Kidney (tissue), 14 donors: ENCODE results near the gene PLEKHA3. TPM values are rescaled to one million over a fixed set of nuclear protein-coding genes. Genes with fewer than 3 reads are reported as not detected.
A peak's percentile ranks its signal among the peaks of the same experiment; 100 is the strongest.

Experiments used
- DNase-seq, 5 donors: peaks; one replicate each; pipeline ENCODE4 v3.0.0-alpha.2; 2013 to 2020
- FAIRE-seq: peaks from 2 replicates; lab custom pipeline; 2012; peaks lifted over from hg19 to GRCh38; lab: Jason Lieb, UNC
- H3K27ac ChIP-seq, 2 donors: one replicate each; pipeline ENCODE4 v1.7.0; 2013; ENCODE audit warnings: low read depth in 2 of 2, low read length in 2 of 2, inconsistent platforms in 1 of 2
- H3K27me3 ChIP-seq: one replicate; pipeline ENCODE4 v1.7.1; 2013; ENCODE audit warnings: low read length, inconsistent platforms; ENCODE audit not compliant: control insufficient read depth, insufficient read depth
- H3K36me3 ChIP-seq, 3 donors: one replicate each; pipeline versions ENCODE4 v1.7.0 to v1.7.1; 2013; ENCODE audit warnings: low read length in 3 of 3, control low read depth in 1 of 3, inconsistent platforms in 1 of 3; ENCODE audit not compliant: insufficient read depth in 3 of 3, control insufficient read depth in 2 of 3
- H3K4me1 ChIP-seq, 3 donors: one replicate each; pipeline versions ENCODE4 v1.7.0 to v1.7.1; 2013; ENCODE audit warnings: low read length in 3 of 3, inconsistent platforms in 1 of 3, low read depth in 1 of 3; ENCODE audit not compliant: control insufficient read depth in 2 of 3, insufficient read depth in 2 of 3
- H3K4me3 ChIP-seq, 3 donors: one replicate each; pipeline versions ENCODE4 v1.7.0 to v1.8.1; 2013; ENCODE audit warnings: low read length in 3 of 3, control low read depth in 1 of 3, inconsistent platforms in 1 of 3
- H3K9ac ChIP-seq, 3 donors: one replicate each; pipeline versions ENCODE4 v1.7.0 to v1.7.1; 2013; ENCODE audit warnings: low read length in 3 of 3, control low read depth in 1 of 3, inconsistent platforms in 1 of 3
- H3K9me3 ChIP-seq, 3 donors: one replicate each; pipeline versions ENCODE4 v1.7.0 to v1.7.1; 2013; ENCODE audit warnings: low read length in 3 of 3, control low read depth in 1 of 3, inconsistent platforms in 1 of 3; ENCODE audit not compliant: control insufficient read depth in 2 of 3, insufficient read depth in 1 of 3
- intact Hi-C: fragments of 100-400 bp; cut with DNase I; formaldehyde crosslinking; loops from one replicate; pipeline ENCODE4 v1.11.1; 2022
- polyA plus RNA-seq: library from polyadenylated mRNA; stranded (reverse); fragments of 350-450 nt; fragmentation: Illumina TruSeq; extraction: RNeasy Lipid Tissue Mini Kit (QIAGEN cat#74804); gene quantifications from one replicate; pipeline ENCODE4 v1.2.3, GENCODE V29; 2014; ENCODE audit warnings: low read depth, low replicate concordance; ENCODE audit not compliant: insufficient read depth
- total RNA-seq: library from RNA; stranded (reverse); fragmentation: NEBNext Ultra II Directional; extraction: Animal tissue kit (Norgen Biotek cat#: 25700); gene quantifications from one replicate; pipeline ENCODE4 v1.2.1, GENCODE V29; 2021
- TF ChIP-seq, protein P1 (sequence below): IDR thresholded peaks from 3 replicates; pipeline ENCODE4 v1.5.1; 2012; ENCODE audit warnings: mild to moderate bottlenecking, moderate library complexity, borderline replicate concordance; ENCODE audit not compliant: insufficient read depth; ENCODE audit errors: extremely low read depth
- donor health status: control.
- donor health status: control.
- donor health status: control.
- donor health status: control.
- donor health status: control.
- donor health status: DM: yes; HTN: yes; CAD: no.
- donor health status: Normal renal cell carcinoma (clear cell type).

The PLEKHA3 gene
- total and polyA plus RNA-seq, 2 donors from 2014 or later = 9.4 to 34.2 TPM

DNA sequence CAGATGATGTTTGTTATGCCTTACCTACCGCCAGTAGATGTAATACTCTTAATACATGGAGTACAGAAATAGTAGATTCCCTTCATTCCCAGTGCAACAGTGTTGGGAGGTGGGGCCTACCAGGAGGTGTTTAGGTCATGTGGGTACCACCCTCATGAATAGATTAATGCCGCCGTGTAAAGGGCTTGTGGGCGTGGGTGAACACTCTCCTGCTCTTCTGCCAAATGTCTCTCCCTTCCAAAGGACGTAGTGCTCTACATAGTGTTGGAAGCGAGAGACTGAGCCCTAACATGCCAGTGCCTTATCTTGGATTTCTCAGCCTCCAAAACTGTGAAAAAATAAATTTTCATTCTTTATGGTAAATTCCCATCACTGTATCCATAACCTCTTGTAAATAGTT lies 30.1 kb downstream of the PLEKHA3 start:
- H3K4me1 ChIP-seq = peaks cover 0 to 3% (median 0%) of the 10 kb centered on the region in 3 donors
- intact Hi-C loops = no loop called here
- no peaks in the 10 kb centered on the region for H3K9me3 ChIP-seq
- H3K4me3 ChIP-seq = no peak overlapping the region
- FAIRE-seq (no peak), DNase-seq (no peak)
- H3K27me3 ChIP-seq = no peaks in the 10 kb centered on the region
- no peak overlapping the region for H3K27ac ChIP-seq
- no peak overlapping the region for H3K9ac ChIP-seq
- TF ChIP-seq, protein P1, sequence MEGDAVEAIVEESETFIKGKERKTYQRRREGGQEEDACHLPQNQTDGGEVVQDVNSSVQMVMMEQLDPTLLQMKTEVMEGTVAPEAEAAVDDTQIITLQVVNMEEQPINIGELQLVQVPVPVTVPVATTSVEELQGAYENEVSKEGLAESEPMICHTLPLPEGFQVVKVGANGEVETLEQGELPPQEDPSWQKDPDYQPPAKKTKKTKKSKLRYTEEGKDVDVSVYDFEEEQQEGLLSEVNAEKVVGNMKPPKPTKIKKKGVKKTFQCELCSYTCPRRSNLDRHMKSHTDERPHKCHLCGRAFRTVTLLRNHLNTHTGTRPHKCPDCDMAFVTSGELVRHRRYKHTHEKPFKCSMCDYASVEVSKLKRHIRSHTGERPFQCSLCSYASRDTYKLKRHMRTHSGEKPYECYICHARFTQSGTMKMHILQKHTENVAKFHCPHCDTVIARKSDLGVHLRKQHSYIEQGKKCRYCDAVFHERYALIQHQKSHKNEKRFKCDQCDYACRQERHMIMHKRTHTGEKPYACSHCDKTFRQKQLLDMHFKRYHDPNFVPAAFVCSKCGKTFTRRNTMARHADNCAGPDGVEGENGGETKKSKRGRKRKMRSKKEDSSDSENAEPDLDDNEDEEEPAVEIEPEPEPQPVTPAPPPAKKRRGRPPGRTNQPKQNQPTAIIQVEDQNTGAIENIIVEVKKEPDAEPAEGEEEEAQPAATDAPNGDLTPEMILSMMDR = no peak
- H3K36me3 ChIP-seq = no peaks in the 10 kb centered on the region

DNA sequence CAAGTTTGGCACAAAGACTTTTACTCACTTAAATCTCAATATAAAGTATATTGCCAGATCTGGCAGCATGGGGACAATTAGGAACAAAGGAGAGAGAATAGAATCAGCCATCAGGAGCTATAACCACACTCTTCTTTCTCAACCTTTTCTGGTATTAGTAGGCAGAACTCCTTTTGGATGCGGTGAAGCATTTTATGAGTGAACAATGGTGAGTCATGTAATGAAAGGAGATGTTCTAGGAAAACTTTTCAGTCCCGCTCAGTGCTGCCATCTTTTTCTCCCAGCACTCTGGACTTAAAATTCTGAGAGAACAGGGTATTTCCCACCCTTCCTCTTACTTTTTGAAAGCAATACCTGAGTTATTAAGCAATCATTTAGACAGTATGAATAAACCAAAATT lies 32.2 kb downstream of the PLEKHA3 start:
- no peak overlapping the region for H3K9ac ChIP-seq
- H3K27me3 ChIP-seq = no peaks in the 10 kb centered on the region
- no peak overlapping the region for H3K4me3 ChIP-seq
- intact Hi-C loops = no loop called here
- H3K36me3 ChIP-seq = no peaks in the 10 kb centered on the region
- H3K4me1 ChIP-seq = no peaks in the 10 kb centered on the region
- H3K9me3 ChIP-seq = no peaks in the 10 kb centered on the region
- FAIRE-seq (no peak), DNase-seq (peak in 1 of 5 donors; percentile 1)
- H3K27ac ChIP-seq = no peak overlapping the region
- TF ChIP-seq, protein P1 = no peak

DNA sequence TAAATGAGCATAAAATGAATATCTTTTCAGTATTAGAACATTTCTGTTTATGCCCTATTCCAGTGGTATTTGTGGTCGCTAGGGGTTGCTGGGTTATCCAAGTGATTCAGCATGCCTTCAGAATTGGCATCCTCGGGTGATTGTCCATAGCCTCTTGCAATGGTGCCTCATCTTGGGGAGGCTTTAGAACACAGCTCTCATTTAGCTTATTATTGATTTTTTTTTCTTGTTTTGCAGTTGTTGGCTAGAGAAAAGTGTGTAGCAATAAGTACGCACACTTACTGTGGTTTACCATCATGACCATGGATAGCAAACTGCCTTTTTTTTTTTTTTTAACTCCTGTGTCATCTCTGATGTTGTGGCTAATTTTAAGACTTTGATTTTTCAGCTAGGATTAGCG lies 33.6 kb downstream of the PLEKHA3 start:
- intact Hi-C loops = no loop called here
- Histone ChIP-seq H3K4me1 (no peaks in the 10 kb centered on the region), H3K27me3 (no peaks in the 10 kb centered on the region), H3K27ac (no peak overlapping the region), H3K4me3 (no peak overlapping the region), H3K36me3 (peaks cover 0 to 4% (median 3%) of the 10 kb centered on the region in 3 donors), H3K9ac (no peak overlapping the region), H3K9me3 (no peaks in the 10 kb centered on the region)
- TF ChIP-seq, protein P1 = no peak
- DNase-seq (no peak), FAIRE-seq (no peak)

DNA sequence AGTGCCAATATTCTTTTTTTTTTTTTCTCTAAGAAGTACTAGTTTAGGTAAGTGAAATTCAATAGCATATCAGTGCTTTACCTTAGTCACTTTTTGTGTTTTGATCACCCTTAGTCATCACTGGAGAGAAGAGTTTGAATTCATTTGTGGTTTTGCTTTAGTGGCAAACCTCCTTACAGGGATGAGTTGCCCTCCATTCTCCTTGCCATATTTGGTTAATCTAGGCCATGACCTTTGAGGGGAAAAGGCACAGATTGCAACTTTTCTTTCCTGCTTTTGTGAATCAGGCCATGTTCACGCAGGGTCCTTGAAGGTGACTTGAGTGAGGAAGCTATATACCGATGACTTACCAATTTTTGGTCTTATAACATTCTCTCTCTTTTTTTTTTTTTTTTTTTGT lies 34.4 kb downstream of the PLEKHA3 start:
- no peak overlapping the region for H3K9ac ChIP-seq
- no peaks in the 10 kb centered on the region for H3K27me3 ChIP-seq
- intact Hi-C loops = no loop called here
- FAIRE-seq = no peak
- no peak overlapping the region for H3K4me3 ChIP-seq
- H3K4me1 ChIP-seq = no peaks in the 10 kb centered on the region
- TF ChIP-seq, protein P1 = no peak
- H3K9me3 ChIP-seq = no peaks in the 10 kb centered on the region
- H3K27ac ChIP-seq = no peak overlapping the region
- DNase-seq = no peak
- H3K36me3 ChIP-seq = peaks cover 0 to 4% (median 3%) of the 10 kb centered on the region in 3 donors
